Activated T-helper 1 cell treated with anti-CD3 and anti-CD28 coated beads, Interleukin-12 subunit alpha, Interleukin-12 subunit beta, Interleukin-2, Interleukin-4 antibody, amounts not matched to agents 30 ng/mL and 10 ng/mL and 1 ng/mL, durations not matched to agents 14 hours and 24 hours and 36 hours (primary cell): ENCODE data around the gene TFEB. TPM values are rescaled to one million over a fixed set of nuclear protein-coding genes. Genes with fewer than 3 reads are reported as not detected.

Experiments
- DNase-seq: peaks from one replicate; pipeline ENCODE4 v3.0.0; 2021; ENCODE audit warnings: low spot score
- H3K27ac Mint-ChIP-seq: one replicate; pipeline ENCODE4 v1.8.0; 2021; ENCODE audit warnings: mild to moderate bottlenecking, mixed read lengths
- H3K27me3 Mint-ChIP-seq: one replicate; pipeline ENCODE4 v1.8.0; 2022; ENCODE audit warnings: mild to moderate bottlenecking, moderate library complexity, mixed read lengths; ENCODE audit not compliant: insufficient read depth
- H3K36me3 Mint-ChIP-seq: one replicate; pipeline ENCODE4 v1.8.0; 2021; ENCODE audit warnings: low read depth, mixed read lengths
- H3K4me1 Mint-ChIP-seq: one replicate; pipeline ENCODE4 v1.8.0; 2021; ENCODE audit warnings: low read depth, mixed read lengths
- H3K4me3 Mint-ChIP-seq: one replicate; pipeline ENCODE4 v1.8.0; 2021; ENCODE audit warnings: mild to moderate bottlenecking, moderate library complexity, mixed read lengths
- H3K9me3 Mint-ChIP-seq: one replicate; pipeline ENCODE4 v1.8.0; 2021; ENCODE audit warnings: mixed read lengths
- intact Hi-C: fragments of 100-400 bp; cut with micrococcal nuclease; formaldehyde crosslinking; loops from one replicate; pipeline ENCODE4 v1.15.1; 2024
- total RNA-seq: library from RNA; stranded (reverse); gene quantifications from 2 replicates; pipeline ENCODE4 v1.2.3, GENCODE V29; 2022

The TFEB gene
- total RNA-seq, 1 donor from 2014 or later: 17.2 TPM

DNA sequence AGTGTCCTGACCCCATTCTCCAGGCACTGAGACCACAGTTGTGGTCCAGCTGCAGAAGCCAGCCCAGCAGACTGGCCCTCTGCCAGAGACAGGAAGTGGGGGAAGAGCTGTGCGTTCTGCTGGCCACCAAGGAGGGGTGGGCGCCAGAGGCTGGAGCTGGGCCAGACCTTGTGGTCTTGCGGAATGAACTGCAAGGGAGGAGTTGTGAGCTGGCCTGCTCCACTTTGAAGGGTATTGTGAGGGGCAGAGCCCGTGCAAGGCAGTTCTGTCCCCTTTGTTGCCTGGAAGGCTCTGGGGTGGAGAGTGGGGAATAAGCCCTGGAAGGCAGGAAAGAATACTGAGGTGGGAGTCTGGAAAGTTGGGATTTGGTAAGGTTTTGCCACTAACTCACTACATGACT lies 100.8 kb downstream of the TFEB start:
- H3K36me3 Mint-ChIP-seq: no peaks in the 10 kb centered on the region
- no peak overlapping the region for H3K27ac Mint-ChIP-seq
- H3K27me3 Mint-ChIP-seq: peaks cover 39% of the 10 kb centered on the region
- intact Hi-C loops: no loop called here
- H3K9me3 Mint-ChIP-seq: no peaks in the 10 kb centered on the region
- DNase-seq: no peak
- no peak overlapping the region for H3K4me3 Mint-ChIP-seq
- H3K4me1 Mint-ChIP-seq: no peaks in the 10 kb centered on the region

Other genes with a start within 250 kb of the TFEB start
- gene FOXP4, start 189.2 kb downstream of the TFEB start, total RNA-seq: 21.6 and 24.0 TPM in 2 replicates
- not detected in 2 replicates for gene MDFI, start 97.1 kb downstream of the TFEB start, total RNA-seq
- gene PGC, start 11.8 kb upstream of the TFEB start, total RNA-seq: 0.60 TPM in 1 of 2 replicates, not detected in the other
- gene FRS3, start 44.3 kb upstream of the TFEB start, total RNA-seq: 5.2 and 5.3 TPM in 2 replicates
- gene PRICKLE4, start 45.2 kb upstream of the TFEB start, total RNA-seq: not detected in 2 replicates
- gene TOMM6, start 52.1 kb upstream of the TFEB start, total RNA-seq: 334 and 338 TPM in 2 replicates
- 4.8 and 5.3 TPM in 2 replicates for gene USP49, start 159.8 kb upstream of the TFEB start, total RNA-seq
- gene MED20, start 185.5 kb upstream of the TFEB start, total RNA-seq: 19.0 and 23.8 TPM in 2 replicates
- gene BYSL, start 185.9 kb upstream of the TFEB start, total RNA-seq: 82.9 and 88.5 TPM in 2 replicates
- 351 and 356 TPM in 2 replicates for gene CCND3, start 206.2 kb upstream of the TFEB start, total RNA-seq